ENCODE data around the gene UNC5B. TPM values are rescaled to one million over a fixed set of nuclear protein-coding genes. Genes with fewer than 3 reads are reported as not detected.
"Not testable (repeated sequence)": the region's sequence is repeated elsewhere in the genome, so short reads cannot be mapped to it uniquely, and the experiment has no call there.

The UNC5B gene
- polyA plus RNA-seq, 4 donors: 0.27 to 19.4 (median 6.7) TPM

DNA sequence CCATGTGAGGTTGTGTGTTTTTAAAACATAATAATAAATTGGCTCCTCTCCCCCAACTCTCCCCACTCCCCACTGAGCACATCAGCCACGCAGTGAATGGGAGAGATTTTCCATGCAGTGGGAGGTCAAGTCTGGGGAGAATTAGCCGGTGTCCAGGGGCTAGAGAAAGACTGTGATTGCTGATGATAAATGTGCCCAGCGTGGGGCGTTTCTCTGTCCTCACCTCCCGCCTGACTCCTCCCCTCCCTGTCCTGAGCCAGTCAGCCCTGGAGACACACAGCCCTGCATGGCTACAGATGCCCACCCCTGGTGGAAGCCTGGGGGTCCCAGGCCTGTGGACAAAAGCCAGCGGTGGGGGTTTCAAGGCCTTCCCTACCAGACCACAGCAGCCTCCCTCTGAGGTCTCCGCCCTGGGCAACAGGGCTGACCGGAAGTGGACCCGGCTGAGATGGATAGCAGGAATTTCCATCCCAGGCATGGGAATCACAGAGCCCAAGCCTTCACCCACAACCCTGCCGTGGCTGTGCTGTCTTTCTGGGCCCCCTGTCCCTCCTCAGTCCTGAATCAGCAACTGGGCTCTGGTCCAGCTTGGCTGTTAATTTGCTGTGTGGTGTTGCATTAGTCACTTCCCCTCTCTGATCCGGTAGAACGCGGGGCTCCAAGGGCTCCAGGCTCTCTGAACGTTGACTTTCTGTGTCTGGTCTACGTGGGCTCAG lies 59.8 kb downstream of the UNC5B start:
- H3K4me3 ChIP-seq (ENCODE audit: low read depth in 1 of 3, low read length in 3 of 3): no peak overlapping the region
- no peak overlapping the region for H3K27ac ChIP-seq (ENCODE audit: low read depth in 1 of 3, low read length in 2 of 3)
- WGBS, 3 donors: 62 to 70% (median 67%) methylated on average over 15 of the region's 15 CpGs
- no peaks in the 10 kb centered on the region for H3K9me3 ChIP-seq (ENCODE audit: control insufficient read depth in 2 of 2, insufficient read depth in 1 of 2, low read depth in 1 of 2, low read length in 1 of 2)
- peaks cover 0 to 5% (median 0%) of the 10 kb centered on the region in 3 donors for H3K4me1 ChIP-seq (ENCODE audit: control insufficient read depth in 3 of 3, insufficient read depth in 2 of 3, low read depth in 1 of 3, low read length in 2 of 3)
- peaks cover 0 to 4% (median 0%) of the 10 kb centered on the region in 3 donors for H3K36me3 ChIP-seq (ENCODE audit: control insufficient read depth in 3 of 3, insufficient read depth in 2 of 3, low read depth in 1 of 3, low read length in 3 of 3)
- H3K27me3 ChIP-seq (ENCODE audit: control insufficient read depth in 3 of 3, insufficient read depth in 3 of 3, low read length in 3 of 3): peaks cover 0 to 2% (median 0%) of the 10 kb centered on the region in 3 donors
- DNase-seq (no peak), FAIRE-seq (no peak)

DNA sequence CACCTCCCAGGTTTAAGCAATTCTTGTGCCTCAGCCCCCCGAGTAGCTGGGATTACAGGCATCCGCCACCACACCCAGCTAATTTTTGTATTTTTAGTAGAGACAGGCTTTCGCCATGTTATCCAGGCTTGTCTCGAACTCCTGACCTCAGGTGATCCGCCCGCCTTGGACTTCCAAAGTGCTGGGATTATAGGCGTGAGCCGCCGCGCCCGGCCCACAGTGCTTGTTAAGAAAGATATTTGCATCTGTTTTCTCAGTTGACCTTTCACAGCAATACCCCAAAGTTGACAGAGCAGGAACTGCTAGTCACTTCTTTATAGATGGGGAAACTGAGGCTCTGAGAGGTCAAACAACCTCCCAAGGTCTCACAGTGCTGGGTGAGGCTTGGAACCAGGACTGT lies 60.6 kb downstream of the UNC5B start:
- not testable (repeated sequence) for FAIRE-seq

DNA sequence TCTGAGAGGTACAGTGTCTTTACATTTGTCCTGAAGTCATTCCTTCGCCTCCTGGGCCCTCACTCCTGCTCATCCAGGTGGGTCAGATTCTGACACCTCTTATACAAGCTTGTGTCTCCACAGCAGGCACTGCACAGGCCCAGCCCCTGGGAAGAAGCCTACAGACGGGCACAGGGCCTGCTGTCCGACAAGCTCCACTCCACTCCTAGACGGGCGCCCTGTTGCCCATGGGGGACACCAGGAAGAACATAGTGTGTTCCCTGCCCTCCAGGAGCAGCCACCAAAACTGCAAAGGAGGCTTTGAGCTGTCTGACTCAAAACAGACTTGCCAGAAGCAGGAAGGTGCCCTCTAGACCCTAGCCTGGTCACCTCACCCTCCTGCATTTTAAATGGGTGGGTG lies 61.1 kb downstream of the UNC5B start:
- Histone ChIP-seq H3K4me3 (ENCODE audit: low read depth in 1 of 3, low read length in 3 of 3) (no peak overlapping the region), H3K4me1 (ENCODE audit: control insufficient read depth in 3 of 3, insufficient read depth in 2 of 3, low read depth in 1 of 3, low read length in 2 of 3) (peaks cover 0 to 5% (median 0%) of the 10 kb centered on the region in 3 donors), H3K27me3 (ENCODE audit: control insufficient read depth in 3 of 3, insufficient read depth in 3 of 3, low read length in 3 of 3) (no peaks in the 10 kb centered on the region), H3K36me3 (ENCODE audit: control insufficient read depth in 3 of 3, insufficient read depth in 2 of 3, low read depth in 1 of 3, low read length in 3 of 3) (peaks cover 0 to 5% (median 0%) of the 10 kb centered on the region in 3 donors), H3K27ac (ENCODE audit: low read depth in 1 of 3, low read length in 2 of 3) (no peak overlapping the region), H3K9me3 (ENCODE audit: control insufficient read depth in 2 of 2, insufficient read depth in 1 of 2, low read depth in 1 of 2, low read length in 1 of 2) (no peaks in the 10 kb centered on the region)
- DNase-seq (no peak), FAIRE-seq (no peak)
- WGBS, 3 donors: 86 to 92% (median 87%) methylated on average over 5 of the region's 5 CpGs

More for the DNA sequence above, 60.6 kb downstream of the UNC5B start:
- H3K4me1 ChIP-seq (ENCODE audit: control insufficient read depth in 3 of 3, insufficient read depth in 2 of 3, low read depth in 1 of 3, low read length in 2 of 3); H3K27me3 ChIP-seq (ENCODE audit: control insufficient read depth in 3 of 3, insufficient read depth in 3 of 3, low read length in 3 of 3); DNase-seq; H3K9me3 ChIP-seq (ENCODE audit: control insufficient read depth in 2 of 2, insufficient read depth in 1 of 2, low read depth in 1 of 2, low read length in 1 of 2); H3K36me3 ChIP-seq (ENCODE audit: control insufficient read depth in 3 of 3, insufficient read depth in 2 of 3, low read depth in 1 of 3, low read length in 3 of 3); H3K4me3 ChIP-seq (ENCODE audit: low read depth in 1 of 3, low read length in 3 of 3); H3K27ac ChIP-seq (ENCODE audit: low read depth in 1 of 3, low read length in 2 of 3): not testable (repeated sequence)
- 78 to 88% (median 79%) methylated on average over 11 of the region's 11 CpGs for WGBS, 3 donors

DNA sequence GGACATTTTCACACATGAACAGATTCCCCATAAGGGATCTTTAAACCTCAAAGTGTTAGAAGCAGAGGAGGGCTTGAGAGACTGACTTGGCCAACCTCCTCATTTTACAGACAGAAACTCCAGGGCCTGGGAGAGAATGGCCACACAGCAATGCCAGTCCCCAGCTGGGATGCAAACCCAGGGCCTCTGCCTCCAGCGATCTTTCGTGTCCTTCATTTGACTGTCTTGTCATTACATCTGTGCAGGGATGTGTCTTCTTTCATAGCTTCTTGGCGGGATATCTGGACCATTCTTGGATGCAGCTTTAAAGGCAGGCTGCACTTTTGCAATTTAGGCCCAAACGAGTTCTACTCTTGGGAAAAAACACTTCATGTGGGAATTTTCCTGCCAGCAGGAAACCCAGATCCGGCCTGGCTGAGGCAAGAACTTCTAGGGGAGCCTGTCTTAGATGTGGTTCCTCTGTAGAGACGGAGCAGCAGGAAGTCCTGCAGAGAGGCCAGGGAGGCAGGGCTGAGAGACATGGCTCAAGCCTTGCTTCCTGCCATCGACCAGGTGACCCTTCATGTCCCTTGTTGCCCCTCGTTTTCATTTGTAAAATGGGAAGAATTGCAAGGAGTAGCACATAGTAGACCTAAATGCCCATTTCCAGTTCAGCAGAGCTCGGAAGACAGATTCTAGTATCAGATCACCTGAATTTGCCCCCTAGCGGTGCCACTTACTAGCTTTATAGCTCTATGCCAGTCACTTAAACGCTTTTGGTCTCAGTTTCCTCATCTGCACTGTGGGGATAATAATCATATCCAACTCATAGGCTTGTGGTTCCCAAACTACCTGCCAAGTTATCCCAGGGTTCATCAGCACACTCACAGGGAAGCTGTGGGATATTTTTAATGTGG lies 62.8 kb downstream of the UNC5B start:
- WGBS, 3 donors: 69 to 84% (median 71%) methylated on average over 11 of the region's 11 CpGs
- Histone ChIP-seq H3K9me3 (ENCODE audit: control insufficient read depth in 2 of 2, insufficient read depth in 1 of 2, low read depth in 1 of 2, low read length in 1 of 2) (no peaks in the 10 kb centered on the region), H3K27me3 (ENCODE audit: control insufficient read depth in 3 of 3, insufficient read depth in 3 of 3, low read length in 3 of 3) (no peaks in the 10 kb centered on the region), H3K4me1 (ENCODE audit: control insufficient read depth in 3 of 3, insufficient read depth in 2 of 3, low read depth in 1 of 3, low read length in 2 of 3) (no peaks in the 10 kb centered on the region), H3K36me3 (ENCODE audit: control insufficient read depth in 3 of 3, insufficient read depth in 2 of 3, low read depth in 1 of 3, low read length in 3 of 3) (peaks cover 0 to 13% (median 0%) of the 10 kb centered on the region in 3 donors), H3K4me3 (ENCODE audit: low read depth in 1 of 3, low read length in 3 of 3) (no peak overlapping the region), H3K27ac (ENCODE audit: low read depth in 1 of 3, low read length in 2 of 3) (no peak overlapping the region)
- no peak for DNase-seq
- no peak for FAIRE-seq

DNA sequence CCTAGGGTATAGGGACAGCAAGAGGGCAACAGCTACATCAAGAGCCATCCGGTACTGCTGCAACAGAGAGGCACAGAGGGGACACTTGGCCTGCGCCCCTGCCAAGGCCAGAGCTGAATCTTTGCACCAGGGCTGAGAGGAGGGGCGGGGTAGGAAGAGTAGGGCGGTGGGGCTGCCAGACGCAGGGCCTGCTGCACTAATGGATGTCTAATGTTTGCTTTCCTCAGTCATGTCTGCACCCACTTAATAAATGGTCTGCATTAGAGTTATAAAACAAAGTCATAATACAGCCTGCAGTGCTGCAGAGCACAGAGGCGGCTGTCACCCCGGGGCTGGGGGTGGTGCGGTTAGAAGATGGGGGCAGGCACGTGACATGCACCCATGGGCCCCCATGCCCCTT lies 64.5 kb downstream of the UNC5B start:
- DNase-seq: no peak
- no peak overlapping the region for H3K27ac ChIP-seq (ENCODE audit: low read depth in 1 of 3, low read length in 2 of 3)
- no peaks in the 10 kb centered on the region for H3K27me3 ChIP-seq (ENCODE audit: control insufficient read depth in 3 of 3, insufficient read depth in 3 of 3, low read length in 3 of 3)
- peaks cover 0 to 19% (median 0%) of the 10 kb centered on the region in 3 donors for H3K36me3 ChIP-seq (ENCODE audit: control insufficient read depth in 3 of 3, insufficient read depth in 2 of 3, low read depth in 1 of 3, low read length in 3 of 3)
- H3K9me3 ChIP-seq (ENCODE audit: control insufficient read depth in 2 of 2, insufficient read depth in 1 of 2, low read depth in 1 of 2, low read length in 1 of 2): no peaks in the 10 kb centered on the region
- no peak for FAIRE-seq
- no peaks in the 10 kb centered on the region for H3K4me1 ChIP-seq (ENCODE audit: control insufficient read depth in 3 of 3, insufficient read depth in 2 of 3, low read depth in 1 of 3, low read length in 2 of 3)
- WGBS, 3 donors: 77 to 84% (median 83%) methylated on average over 9 of the region's 9 CpGs
- H3K4me3 ChIP-seq (ENCODE audit: low read depth in 1 of 3, low read length in 3 of 3): no peak overlapping the region

DNA sequence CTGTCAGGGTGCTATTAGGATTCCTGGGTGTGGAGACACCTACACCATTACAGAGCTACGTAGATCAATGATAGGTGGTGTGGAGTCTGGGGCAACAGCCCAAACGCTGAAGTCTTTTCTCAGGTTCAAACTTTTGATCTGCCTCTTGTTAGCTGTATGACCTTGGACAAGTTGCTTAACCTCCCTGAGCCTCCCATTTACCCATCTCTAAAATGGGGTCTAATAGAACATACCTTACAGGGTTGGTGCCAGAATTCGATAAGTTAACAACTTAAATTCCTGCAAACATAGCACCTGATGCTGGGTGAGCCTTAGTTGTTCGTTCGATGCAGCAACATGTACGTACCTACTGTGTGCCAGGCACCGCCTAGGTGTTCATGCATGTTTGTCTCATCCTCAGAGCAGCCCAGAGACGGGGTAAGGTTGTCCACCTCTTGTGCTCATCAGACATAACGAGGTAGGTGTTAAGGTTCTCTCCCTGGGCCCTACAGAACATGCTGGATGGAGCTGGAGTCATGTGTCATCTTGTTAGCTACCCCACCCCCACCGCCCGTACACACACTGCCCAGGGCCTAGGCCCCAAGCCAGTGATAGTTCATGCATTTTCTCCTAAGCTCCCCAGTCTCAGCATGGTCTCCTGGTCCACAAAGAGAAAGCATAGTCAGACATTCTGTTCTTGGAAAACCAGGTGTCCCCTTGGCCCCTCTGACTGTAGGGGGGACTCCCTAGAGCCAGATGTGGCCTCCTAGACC lies 65.7 kb downstream of the UNC5B start:
- 83 to 91% (median 90%) methylated on average over 11 of the region's 11 CpGs for WGBS, 3 donors
- no peaks in the 10 kb centered on the region for H3K9me3 ChIP-seq (ENCODE audit: control insufficient read depth in 2 of 2, insufficient read depth in 1 of 2, low read depth in 1 of 2, low read length in 1 of 2)
- H3K36me3 ChIP-seq (ENCODE audit: control insufficient read depth in 3 of 3, insufficient read depth in 2 of 3, low read depth in 1 of 3, low read length in 3 of 3): peaks cover 0 to 25% (median 0%) of the 10 kb centered on the region in 3 donors
- DNase-seq (no peak), FAIRE-seq (no peak)
- no peak overlapping the region for H3K27ac ChIP-seq (ENCODE audit: low read depth in 1 of 3, low read length in 2 of 3)
- no peak overlapping the region for H3K4me3 ChIP-seq (ENCODE audit: low read depth in 1 of 3, low read length in 3 of 3)
- no peaks in the 10 kb centered on the region for H3K4me1 ChIP-seq (ENCODE audit: control insufficient read depth in 3 of 3, insufficient read depth in 2 of 3, low read depth in 1 of 3, low read length in 2 of 3)
- no peaks in the 10 kb centered on the region for H3K27me3 ChIP-seq (ENCODE audit: control insufficient read depth in 3 of 3, insufficient read depth in 3 of 3, low read length in 3 of 3)

DNA sequence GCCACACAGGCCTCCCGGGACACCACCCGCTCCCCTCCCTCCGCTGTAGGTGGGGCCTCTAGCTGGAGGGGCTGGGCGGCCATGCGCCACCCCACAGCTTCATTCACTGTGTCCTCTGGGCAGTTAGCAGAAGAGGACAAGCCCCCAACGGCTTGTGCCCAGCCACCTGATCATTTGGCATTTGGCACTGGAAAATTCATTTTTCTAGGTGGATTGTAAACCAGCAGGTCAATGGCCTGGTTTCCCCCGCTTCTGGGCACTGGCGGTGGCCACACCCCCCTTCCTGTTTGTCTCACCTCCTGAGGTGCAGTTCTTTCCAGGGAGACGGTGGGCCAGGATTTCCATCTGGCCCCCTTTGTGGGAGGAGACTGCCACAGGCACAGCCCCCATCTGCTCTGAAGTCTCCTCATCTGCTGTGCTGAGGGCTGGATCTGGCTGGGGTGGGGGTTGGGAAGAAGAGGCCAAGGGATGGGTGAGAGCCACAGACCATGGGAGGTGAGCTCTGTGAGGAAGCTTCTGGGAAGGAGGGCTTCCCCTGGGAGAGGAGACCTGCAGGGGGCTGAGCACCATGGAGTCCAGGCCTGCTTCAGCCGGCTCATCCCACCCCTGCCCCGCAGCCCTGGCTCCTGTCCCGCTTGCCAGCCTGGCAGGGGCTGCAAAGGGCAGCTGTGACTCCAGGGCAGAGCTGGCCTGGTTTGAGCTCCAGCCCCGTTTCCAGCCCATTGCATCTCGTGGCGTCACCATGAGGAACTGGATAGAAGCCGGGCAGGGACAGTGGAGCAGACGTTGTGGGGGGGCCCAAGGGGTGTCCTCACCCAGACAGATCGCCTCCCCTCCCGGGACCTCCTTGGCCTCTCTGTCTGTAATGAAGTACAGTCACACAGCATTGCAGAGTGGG lies 66.6 kb downstream of the UNC5B start:
- DNase-seq (no peak), FAIRE-seq (no peak)
- no peak overlapping the region for H3K27ac ChIP-seq (ENCODE audit: low read depth in 1 of 3, low read length in 2 of 3)
- 69 to 76% (median 74%) methylated on average over 19 of the region's 19 CpGs for WGBS, 3 donors
- H3K27me3 ChIP-seq (ENCODE audit: control insufficient read depth in 3 of 3, insufficient read depth in 3 of 3, low read length in 3 of 3): no peaks in the 10 kb centered on the region
- H3K4me3 ChIP-seq (ENCODE audit: low read depth in 1 of 3, low read length in 3 of 3): no peak overlapping the region
- H3K4me1 ChIP-seq (ENCODE audit: control insufficient read depth in 3 of 3, insufficient read depth in 2 of 3, low read depth in 1 of 3, low read length in 2 of 3): no peaks in the 10 kb centered on the region
- H3K9me3 ChIP-seq (ENCODE audit: control insufficient read depth in 2 of 2, insufficient read depth in 1 of 2, low read depth in 1 of 2, low read length in 1 of 2): no peaks in the 10 kb centered on the region
- H3K36me3 ChIP-seq (ENCODE audit: control insufficient read depth in 3 of 3, insufficient read depth in 2 of 3, low read depth in 1 of 3, low read length in 3 of 3): peaks cover 0 to 33% (median 0%) of the 10 kb centered on the region in 3 donors

All from small intestine (tissue), 7 donors.